GM19023 (cell line): Measurements from ENCODE around the gene CSAG2.
"Not testable (repeated sequence)": the region's sequence is repeated elsewhere in the genome, so short reads cannot be mapped to it uniquely, and the experiment has no call there.

ENCODE experiments used
- ATAC-seq: cut with Tn5 transposase; IDR thresholded peaks from one replicate; pipeline ENCODE4 v1.9.1; 2021; ENCODE audit warnings: mild to moderate bottlenecking, moderate library complexity; ENCODE audit not compliant: unreplicated experiment

The CSAG2 gene

DNA sequence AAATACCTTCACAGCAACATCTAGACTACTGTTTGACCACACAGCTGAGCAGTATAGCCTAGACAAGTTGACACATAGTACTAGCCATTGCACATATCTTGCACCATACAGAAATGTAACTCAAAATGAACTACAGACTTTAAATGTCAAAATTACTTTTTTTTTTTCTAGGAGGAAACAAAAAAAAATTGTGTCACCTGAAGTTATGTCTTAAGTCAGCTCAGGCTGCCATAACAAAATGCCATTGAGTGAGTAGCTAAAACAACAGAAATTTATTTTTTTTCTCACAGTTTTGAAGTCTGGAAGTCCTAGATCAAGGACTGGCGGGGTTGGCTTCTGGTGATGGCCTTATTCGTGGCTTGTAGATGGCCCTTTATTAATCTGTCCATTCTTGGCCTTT is at the start of gene CSAG2:
Gene CSAG2, minus strand, starts transcription at position 101 of the 400 bp plus-strand sequence. CDS start 161 bp downstream, outside the sequence.
- ATAC-seq = not testable (repeated sequence)

DNA sequence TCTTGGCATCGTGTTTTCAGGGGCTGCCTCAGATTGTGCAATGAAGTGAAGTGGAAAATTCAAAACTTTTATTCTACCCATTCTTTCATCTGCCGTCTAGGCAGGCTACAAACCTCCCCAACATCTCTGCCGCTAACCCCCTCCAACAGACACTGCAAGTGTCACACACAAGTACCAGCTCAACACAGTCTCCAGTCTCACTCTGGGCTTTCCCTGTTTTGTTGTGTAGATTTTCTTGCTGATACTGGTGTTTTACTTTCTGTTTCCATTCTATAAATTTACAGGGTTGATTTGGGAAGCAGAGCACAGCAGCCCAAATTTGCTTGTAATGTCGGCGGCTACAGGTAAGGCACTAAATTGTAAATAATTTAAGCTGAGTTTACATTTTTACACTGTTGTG is 45.8 kb upstream of the CSAG2 start:
- not testable (repeated sequence) for ATAC-seq

- not testable (repeated sequence) for ATAC-seq
Measured at GRCh38 chrX:152753686-152754650, 44.9 kb upstream of the CSAG2 start, which contains the start of gene MAGEA2. Gene MAGEA2, minus strand, starts transcription at chrX:152753842. Its CDS starts 2,479 bp downstream, at chrX:152751363.

- ATAC-seq = no peak
Measured at GRCh38 chrX:152738560-152738959, 29.5 kb upstream of the CSAG2 start.

DNA sequence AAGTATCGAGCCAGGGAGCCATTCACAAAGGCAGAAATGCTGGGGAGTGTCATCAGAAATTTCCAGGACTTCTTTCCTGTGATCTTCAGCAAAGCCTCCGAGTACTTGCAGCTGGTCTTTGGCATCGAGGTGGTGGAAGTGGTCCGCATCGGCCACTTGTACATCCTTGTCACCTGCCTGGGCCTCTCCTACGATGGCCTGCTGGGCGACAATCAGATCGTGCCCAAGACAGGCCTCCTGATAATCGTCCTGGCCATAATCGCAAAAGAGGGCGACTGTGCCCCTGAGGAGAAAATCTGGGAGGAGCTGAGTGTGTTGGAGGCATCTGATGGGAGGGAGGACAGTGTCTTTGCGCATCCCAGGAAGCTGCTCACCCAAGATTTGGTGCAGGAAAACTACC is 27.5 kb upstream of the CSAG2 start:
- not testable (repeated sequence) for ATAC-seq

- no peak for ATAC-seq
Measured at GRCh38 chrX:152735860-152736511, 26.9 kb upstream of the CSAG2 start.

- ATAC-seq = no peak
Measured at GRCh38 chrX:152735101-152735500, 26.0 kb upstream of the CSAG2 start.

- not testable (repeated sequence) for ATAC-seq
Measured at GRCh38 chrX:152734143-152734858, 25.2 kb upstream of the CSAG2 start.

- ATAC-seq = no peak
Measured at GRCh38 chrX:152733261-152733975, 24.3 kb upstream of the CSAG2 start, which contains the start of the genes CSAG1 and MAGEA12. Gene CSAG1, minus strand, starts transcription at chrX:152733721. Its CDS starts 1,261 bp downstream, at chrX:152732460. Gene MAGEA12, plus strand, starts transcription at chrX:152733757. Its CDS starts 2,405 bp downstream, at chrX:152736162.

DNA sequence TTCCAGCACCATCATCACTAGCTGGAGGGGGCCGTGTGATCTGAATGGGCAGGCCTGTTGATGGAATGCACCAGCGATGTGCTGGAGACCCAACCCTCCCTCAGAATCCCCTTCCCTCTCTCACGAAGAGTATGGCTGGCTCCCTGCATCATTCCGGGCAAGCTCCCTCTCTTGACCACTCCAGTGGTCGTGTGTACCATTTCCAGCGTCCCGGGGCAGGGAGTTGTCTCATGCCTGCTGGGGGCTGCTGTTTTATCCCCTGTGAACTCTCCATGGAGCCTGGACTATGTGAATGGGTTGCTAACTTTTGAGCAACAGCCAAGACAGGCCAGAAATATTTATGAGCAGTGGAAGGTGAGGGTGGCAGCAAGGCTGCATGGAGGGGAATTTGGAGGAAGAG is 16.3 kb upstream of the CSAG2 start:
- ATAC-seq = no peak

DNA sequence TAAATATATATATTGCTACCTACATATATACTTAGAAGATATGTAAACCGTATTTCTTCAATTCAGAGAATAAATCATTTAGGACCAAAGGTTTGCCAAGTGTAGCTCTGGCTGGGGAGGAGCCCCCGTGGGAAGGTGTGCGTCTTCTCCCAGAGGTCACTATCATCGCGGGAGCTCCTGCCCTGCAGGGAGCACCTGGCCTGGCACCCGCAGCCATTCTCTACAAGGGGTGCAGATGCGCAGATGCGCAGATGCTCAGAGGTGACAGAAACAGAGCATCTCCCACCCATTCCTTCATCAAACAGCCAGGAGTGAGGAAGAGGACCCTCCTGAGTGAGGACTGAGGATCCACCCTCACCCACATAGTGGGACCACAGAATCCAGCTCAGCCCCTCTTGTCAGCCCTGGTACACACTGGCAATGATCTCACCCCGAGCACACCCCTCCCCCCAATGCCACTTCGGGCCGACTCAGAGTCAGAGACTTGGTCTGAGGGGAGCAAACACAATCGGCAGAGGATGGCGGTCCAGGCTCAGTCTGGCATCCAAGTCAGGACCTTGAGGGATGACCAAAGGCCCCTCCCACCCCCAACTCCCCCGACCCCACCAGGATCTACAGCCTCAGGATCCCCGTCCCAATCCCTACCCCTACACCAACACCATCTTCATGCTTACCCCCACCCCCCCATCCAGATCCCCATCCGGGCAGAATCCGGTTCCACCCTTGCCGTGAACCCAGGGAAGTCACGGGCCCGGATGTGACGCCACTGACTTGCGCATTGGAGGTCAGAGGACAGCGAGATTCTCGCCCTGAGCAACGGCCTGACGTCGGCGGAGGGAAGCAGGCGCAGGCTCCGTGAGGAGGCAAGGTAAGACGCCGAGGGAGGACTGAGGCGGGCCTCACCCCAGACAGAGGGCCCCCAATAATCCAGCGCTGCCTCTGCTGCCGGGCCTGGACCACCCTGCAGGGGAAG is 5.0 kb upstream of the CSAG2 start, which contains the start of gene MAGEA2B:
Gene MAGEA2B, plus strand, starts transcription at position 814 of the 973 bp plus-strand sequence. CDS start 2,479 bp downstream, outside the sequence.
- not testable (repeated sequence) for ATAC-seq

- not testable (repeated sequence) for ATAC-seq
Measured at GRCh38 chrX:152713195-152713594, 4.1 kb upstream of the CSAG2 start.

DNA sequence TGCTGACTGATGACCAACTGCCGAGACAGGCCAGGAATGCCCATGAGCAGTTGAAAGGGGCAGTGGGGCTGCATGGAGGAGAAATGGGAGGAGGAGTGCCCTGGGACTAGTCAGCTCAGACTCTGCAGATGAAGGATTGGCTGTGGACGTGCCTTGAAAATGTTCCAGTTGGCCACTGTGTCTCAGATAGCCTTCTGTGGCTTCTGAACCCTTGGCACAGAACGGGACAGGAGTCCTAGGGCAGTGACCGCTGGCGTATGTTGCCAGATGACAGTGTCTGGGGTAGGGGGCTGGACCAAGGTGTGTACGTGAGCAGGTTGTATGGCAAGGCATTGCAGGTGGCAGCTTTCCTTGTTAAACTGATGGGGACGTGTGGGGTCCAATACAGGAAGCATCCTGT is 2.6 kb downstream of the CSAG2 start:
- not testable (repeated sequence) for ATAC-seq

DNA sequence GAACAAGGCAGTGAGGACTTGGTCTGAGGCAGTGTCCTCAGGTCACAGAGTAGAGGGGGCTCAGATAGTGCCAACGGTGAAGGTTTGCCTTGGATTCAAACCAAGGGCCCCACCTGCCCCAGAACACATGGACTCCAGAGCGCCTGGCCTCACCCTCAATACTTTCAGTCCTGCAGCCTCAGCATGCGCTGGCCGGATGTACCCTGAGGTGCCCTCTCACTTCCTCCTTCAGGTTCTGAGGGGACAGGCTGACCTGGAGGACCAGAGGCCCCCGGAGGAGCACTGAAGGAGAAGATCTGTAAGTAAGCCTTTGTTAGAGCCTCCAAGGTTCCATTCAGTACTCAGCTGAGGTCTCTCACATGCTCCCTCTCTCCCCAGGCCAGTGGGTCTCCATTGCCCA is 8.7 kb downstream of the CSAG2 start:
- not testable (repeated sequence) for ATAC-seq

- ATAC-seq = not testable (repeated sequence)
Measured at GRCh38 chrX:152697952-152698931, 10.8 kb downstream of the CSAG2 start, which contains the start of gene MAGEA3. Gene MAGEA3, plus strand, starts transcription at chrX:152698794. Its CDS starts 2,039 bp downstream, at chrX:152700833.

- peak; percentile 88 for ATAC-seq
Measured at GRCh38 chrX:152681012-152681411, 28.1 kb downstream of the CSAG2 start.

DNA sequence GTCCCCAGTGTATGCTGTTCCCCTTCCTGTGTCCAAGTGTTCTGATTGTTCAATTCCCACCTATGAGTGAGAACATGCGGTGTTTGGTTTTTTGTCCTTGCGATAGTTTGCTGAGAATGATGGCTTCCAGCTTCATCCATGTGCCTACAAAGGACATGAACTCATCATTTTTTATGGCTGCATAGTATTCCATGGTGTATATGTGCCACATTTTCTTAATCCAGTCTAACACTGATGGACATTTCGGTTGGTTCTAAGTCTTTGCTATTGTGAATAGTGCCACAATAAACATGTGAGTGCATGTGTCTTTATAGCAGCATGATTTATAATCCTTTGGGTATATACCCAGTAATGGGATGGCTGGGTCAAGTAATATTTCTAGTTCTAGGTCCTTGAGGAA is 34.4 kb downstream of the CSAG2 start:
- ATAC-seq = not testable (repeated sequence)
